Measurements from ENCODE around the gene ZNF787.
"Not testable (repeated sequence)": the region's sequence is repeated elsewhere in the genome, so short reads cannot be mapped to it uniquely, and the experiment has no call there.

ZNF787 gene

DNA sequence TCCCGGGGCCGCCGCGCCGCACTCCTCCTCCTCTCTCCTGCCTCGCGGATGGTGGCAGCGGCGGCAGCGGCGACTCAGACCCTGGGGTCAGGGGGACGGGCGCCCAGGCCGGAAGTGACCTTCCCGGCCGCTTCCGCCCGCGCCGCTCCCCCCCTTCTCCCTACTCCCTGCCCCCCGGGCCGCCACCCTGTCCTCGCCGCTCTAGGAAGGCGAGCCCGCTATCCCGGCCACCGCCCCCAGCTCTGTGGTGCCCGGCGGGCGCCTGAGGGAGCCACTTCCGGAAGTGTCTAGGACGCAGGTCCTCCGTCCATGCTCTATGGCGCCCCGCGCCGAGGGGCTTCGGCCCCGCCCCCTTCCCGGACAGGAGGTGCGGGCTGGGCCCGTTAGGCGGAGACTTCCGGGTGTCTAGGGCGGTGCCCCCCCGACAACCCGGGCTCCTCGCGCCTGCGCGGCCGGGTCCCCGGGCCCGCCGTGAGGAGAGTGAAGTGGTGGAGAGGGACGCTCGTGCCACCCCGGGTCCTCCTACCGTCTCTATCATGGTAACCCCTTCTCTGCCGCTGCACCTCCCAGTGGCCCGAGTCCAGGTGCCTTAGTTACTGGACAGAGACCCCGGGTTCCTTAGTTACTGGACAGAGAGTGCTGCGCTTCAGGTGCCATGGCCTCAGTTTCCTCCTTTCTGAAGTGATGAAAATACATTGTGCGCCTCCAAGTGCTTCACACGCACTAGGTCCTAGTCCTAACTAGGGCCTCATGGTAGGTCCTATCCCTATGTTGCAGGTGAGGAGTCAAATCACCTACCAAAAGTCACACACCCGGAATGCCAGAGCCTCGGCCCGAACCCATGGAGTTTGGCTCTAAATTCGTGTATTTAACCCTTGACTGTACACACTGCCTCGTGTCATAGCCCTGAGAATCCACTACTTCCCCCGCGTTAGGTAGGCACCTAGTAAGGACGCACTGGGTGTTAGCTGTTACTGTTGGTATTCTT, at the start of gene ZNF787:
Gene ZNF787 (minus strand): TSS at position 116 of the 988 bp plus-strand sequence. CDS start 18,078 bp downstream, outside the sequence.
- DNase-seq (ENCODE audit: extremely low read depth in 1 of 2, low read depth in 1 of 2): peak; percentile 95 to 98

DNA sequence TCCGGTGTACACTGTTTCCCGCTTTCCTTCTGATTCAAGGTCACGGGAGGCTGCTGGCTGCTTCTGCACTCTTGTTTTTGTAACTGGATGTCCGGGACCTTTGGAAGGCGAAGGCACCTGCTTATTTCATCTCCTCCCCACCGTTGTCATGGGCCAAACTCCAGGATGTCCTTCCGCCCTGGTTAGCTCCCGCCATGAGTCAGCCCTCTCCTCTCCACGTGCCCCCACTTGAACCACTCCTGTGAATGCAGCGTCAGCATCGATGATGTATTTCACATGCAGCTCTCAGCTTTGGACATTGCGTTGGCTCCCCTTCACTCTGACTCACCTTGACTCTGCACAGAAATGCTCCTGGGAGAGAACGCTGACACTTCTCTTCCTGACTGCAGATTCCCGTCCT, 49.2 kb upstream of the ZNF787 start:
- DNase-seq (ENCODE audit: extremely low read depth in 1 of 2, low read depth in 1 of 2): no peak

DNA sequence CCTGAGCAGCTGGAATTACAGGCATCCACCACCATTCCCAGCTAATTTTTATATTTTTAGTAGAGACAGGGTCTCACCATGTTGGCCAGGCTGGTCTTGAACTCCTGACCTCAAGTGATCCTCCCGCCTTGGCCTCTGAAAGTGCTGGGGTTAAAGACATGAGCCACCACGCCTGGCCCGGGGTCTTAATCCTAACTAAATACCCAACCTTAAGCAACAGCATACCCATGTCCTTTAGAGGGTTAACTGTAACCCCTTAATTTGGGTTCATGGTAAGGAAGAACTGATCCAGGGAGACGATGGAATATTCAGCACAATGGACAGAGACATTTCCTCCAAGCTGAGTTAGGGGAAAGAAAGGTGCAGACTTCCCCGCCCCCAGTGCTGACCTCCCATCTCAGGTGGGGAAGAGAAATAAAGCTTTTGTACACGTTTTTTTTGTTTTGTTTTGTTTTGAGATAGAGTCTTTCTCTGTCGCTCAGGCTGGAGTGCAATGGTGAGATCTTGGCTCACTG, 46.0 kb upstream of the ZNF787 start:
- no peak for DNase-seq (ENCODE audit: extremely low read depth in 1 of 2, low read depth in 1 of 2)

DNA sequence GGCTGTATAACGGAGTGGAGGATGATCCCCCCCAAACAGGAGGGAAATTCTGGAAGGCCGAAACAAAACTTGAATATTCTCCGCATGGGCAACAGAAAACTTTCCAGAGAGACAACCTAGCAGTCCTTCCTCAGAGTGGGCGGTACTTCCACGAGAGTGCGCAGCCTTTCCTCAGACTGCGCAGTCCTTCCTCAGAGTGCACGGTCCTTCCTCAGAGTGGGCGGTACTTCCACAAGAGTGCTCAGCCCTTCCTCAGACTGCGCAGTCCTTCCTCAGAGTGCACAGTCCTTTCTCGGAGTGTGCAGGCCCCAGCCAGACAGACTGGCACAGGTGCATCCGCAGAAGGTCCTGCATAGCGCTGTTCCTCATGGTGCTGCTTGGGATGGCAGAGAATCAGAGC, 42.0 kb upstream of the ZNF787 start:
- no peak for DNase-seq (ENCODE audit: extremely low read depth in 1 of 2, low read depth in 1 of 2)

DNA sequence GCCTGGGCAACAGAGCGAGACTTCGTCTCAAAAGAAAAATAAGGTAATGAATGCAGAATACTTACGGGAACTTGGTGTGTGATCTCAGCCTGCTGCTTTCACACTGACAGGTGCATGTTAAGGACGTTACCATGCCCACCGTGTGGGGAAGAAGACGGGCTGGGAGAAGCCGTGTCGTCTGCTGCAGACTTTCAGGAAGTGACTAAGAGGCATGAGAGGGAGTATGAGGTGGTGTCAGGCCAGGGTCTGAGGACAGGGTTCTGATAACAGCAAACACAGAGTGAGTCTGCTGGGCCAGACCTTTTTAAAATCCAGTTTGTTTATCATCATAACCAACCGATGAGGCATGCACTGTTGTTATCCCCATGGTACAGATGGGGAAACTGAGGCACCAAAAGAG, 41.2 kb upstream of the ZNF787 start:
- DNase-seq (ENCODE audit: extremely low read depth in 1 of 2, low read depth in 1 of 2): peak in 1 of 2 donors; percentile 49

DNA sequence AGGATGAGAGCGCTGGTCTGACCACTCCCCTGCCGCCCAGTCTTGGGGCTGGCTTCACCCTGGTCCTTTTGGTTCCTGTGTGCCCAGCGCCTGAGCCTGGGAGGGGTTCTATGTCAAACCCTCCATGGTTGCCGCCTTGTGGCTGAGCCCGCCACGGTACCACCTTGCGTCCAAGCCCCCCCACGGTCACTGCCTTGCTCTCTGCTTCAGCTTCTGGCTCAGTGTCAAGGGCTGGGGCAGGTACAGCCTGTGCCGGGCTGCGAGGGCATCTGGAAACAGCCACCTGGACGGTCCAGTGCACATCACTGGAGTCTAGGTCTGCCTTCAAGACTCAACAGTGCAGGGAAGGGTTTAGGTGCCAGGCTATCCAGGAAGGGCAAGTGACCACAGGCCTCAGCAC, 40.4 kb upstream of the ZNF787 start:
- DNase-seq (ENCODE audit: extremely low read depth in 1 of 2, low read depth in 1 of 2): no peak

DNA sequence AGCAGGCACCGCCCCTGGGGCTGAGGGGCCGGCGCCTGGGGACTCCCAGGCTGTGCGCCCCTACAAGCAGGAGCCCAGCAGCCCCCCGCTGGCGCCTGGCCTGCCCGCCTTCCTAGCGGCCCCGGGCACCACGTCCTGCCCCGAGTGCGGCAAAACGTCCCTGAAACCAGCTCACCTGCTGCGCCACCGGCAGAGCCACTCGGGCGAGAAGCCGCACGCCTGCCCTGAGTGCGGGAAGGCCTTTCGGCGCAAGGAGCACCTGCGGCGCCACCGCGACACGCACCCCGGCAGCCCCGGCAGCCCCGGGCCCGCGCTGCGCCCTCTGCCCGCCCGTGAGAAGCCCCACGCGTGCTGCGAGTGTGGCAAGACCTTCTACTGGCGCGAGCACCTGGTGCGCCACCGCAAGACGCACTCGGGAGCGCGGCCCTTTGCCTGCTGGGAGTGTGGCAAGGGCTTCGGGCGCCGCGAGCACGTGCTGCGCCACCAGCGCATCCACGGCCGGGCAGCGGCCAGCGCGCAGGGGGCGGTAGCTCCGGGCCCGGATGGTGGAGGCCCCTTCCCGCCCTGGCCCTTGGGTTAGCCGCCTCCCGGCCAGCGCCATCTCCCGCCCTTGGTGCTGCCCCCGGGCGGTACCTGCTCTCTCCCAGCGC, 38.7 kb upstream of the ZNF787 start:
- no peak for DNase-seq (ENCODE audit: extremely low read depth in 1 of 2, low read depth in 1 of 2)

DNA sequence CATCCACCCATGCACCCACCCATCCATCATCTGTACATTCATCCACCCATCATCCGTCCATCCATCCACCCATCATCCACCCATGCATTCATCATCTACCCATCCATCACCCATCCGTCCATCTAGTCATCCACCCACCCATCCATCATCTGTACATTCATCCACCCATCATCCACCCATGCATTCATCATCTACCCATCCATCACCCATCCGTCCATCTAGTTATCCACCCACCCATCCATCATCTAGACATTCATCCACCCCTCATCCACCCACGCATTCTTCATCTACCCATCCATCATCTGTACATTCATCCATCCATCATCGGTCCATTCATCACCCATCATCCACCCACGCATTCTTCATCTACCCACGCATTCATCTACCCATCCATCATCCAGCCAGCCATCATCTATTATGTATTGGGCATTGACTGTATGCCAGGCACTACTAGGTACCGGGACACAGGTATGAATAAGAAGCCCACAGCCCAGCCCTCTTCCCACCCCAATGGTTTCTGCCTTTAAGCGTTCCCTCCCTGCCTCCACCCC, 38.0 kb upstream of the ZNF787 start:
- DNase-seq (ENCODE audit: extremely low read depth in 1 of 2, low read depth in 1 of 2): no peak

DNA sequence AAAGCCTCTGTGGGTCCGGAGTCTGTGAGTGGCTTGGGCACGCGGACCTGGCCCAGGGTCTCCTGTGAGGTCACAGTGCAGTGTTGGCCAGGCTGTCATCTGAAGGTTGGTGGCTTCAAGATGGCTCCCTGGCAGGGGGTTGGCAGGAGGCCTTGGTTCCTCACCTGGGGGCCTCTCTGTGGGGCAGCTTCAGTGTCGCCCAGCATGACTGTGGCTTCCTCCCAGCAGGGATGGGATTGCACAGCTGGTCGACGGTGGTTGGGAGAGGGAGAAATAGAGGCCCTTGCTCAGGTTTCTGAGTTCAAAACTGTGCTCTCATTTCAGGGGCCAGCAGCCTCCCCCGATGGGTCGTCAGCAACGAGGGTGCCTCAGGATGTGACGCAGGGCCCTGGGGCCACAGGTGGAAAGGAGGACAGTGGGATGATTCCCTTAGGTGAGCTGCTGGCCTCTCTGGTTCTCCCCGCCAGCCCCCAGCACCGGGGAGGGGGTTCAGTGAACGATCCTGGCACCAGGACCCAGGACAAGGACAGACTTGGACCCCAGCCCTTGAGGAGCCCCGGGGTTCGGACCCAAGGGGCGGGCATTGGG, 37.2 kb upstream of the ZNF787 start:
- DNase-seq (ENCODE audit: extremely low read depth in 1 of 2, low read depth in 1 of 2): no peak

DNA sequence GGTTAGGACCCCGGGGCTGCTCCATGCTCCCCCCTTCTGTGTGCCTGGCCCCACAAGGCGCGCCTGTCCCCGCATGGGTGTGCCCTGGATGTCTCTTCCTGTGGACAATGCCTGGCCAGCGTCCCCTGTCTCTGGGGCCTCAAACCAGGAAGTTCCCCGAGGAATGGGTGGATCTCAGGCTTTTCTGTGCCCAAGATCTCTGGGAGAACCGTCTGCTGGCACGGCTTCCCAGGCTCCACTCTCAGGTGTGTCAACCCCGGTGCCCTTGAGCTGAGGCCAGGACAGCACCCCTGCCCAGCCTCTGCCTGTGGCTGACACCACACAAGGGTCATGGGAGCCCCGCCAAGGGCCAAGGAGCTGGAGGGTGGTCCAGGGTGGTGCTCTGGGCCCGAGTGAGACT, 35.7 kb upstream of the ZNF787 start:
- no peak for DNase-seq (ENCODE audit: extremely low read depth in 1 of 2, low read depth in 1 of 2)

DNA sequence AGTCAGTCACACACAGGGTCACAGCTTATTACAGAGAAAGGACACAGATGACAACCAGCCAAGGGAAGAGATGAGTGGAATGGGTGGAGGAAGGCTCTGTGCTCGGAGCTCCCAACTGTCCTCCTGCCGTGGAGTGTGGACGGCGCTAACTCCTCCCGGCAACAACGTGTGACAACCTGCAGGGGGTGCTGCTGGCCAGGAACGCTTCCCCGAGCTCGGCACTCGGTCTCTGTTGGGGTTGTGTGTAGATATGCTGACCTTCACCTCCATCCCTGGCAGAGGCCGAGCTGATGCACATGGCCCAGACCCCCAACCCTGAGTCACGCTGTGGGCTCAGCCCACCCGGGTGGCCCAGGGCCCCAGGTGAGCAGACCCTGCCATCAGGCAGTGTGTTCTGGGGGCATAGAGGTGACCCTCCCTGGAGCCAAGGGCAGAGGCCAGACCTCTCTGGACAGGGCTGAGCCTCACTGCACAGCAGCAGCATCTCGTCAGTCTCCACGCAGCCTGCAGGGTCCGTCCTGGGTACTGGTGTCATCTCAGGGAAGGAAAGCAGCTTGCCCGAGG, 34.1 kb upstream of the ZNF787 start:
- DNase-seq (ENCODE audit: extremely low read depth in 1 of 2, low read depth in 1 of 2): no peak

DNA sequence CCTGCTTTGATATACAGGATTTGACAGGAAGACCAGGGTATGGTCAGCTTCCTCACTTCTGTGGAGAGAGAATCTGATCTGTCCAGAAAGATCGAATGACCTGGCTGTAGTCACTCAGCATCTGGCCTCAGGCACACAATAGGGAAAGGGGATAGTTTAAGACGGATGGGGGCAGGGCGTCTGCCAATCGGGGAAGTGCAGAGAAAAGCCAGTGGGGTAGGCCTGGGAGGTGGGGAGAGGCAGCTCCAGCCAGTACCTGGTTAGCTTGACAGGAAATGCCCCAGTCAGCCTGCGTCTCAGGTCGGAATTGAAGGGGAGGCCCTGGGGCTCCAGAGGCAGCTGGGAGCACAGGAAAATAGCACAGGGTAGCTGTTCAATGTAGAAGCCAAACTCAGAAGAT, 32.4 kb upstream of the ZNF787 start:
- DNase-seq (ENCODE audit: extremely low read depth in 1 of 2, low read depth in 1 of 2): no peak

DNA sequence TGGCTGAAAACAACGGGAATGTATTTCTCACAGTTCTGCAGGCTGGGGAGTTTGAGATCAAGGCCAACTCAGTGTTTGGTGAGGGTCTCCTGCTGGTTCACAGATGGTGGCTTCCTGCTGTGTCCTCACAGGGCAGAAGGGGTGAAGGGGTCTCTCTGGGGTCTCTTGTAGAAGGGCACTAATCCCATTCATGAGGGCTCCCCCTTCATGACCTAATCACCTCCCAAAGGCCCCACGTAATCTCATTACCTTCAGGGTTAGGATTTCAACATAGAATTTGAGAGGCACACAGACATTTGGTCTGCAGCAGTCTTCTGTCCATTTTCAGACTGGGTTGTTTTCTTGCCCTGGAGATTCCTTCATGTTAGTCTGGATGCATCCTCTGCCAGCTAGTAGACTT, 31.5 kb upstream of the ZNF787 start:
- no peak for DNase-seq (ENCODE audit: extremely low read depth in 1 of 2, low read depth in 1 of 2)

DNA sequence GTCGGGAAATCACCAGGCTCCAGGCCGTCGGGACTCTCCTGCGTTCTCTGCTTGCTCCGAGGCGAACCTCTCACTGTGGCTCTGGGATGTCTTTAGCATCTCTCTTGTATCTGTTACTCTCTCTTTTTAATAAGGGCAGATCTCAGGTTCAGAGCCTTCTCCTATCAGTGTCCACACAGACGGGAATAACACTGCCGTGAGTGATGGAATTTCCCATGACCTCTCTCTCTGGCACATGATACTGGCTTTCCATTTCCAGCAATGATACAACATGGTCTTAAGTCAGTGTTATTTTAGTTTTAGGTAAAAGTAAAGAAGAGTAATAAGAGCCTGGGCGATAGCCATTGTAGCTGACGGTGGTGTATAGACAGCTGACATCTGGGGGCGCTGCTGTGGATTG, 29.3 kb upstream of the ZNF787 start:
- DNase-seq (ENCODE audit: extremely low read depth in 1 of 2, low read depth in 1 of 2): no peak

DNA sequence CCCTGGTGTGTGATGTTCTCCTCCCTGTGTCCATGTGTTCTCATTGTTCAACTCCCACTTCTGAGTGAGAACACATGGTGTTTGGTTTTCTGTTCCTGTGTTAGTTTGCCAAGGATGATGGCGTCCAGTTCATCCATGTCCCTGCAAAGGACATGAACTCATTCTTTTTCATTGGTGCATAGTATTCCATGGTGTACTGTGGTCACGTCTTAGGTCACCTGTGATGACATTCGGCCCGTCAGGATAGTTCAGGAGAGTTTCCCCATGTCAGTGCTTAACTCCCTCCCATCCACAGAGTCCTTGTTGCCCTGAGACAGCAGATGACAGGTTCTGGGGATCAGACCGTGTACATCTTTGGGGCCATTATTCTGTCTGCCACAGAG, 28.6 kb upstream of the ZNF787 start:
- DNase-seq (ENCODE audit: extremely low read depth in 1 of 2, low read depth in 1 of 2): no peak

DNA sequence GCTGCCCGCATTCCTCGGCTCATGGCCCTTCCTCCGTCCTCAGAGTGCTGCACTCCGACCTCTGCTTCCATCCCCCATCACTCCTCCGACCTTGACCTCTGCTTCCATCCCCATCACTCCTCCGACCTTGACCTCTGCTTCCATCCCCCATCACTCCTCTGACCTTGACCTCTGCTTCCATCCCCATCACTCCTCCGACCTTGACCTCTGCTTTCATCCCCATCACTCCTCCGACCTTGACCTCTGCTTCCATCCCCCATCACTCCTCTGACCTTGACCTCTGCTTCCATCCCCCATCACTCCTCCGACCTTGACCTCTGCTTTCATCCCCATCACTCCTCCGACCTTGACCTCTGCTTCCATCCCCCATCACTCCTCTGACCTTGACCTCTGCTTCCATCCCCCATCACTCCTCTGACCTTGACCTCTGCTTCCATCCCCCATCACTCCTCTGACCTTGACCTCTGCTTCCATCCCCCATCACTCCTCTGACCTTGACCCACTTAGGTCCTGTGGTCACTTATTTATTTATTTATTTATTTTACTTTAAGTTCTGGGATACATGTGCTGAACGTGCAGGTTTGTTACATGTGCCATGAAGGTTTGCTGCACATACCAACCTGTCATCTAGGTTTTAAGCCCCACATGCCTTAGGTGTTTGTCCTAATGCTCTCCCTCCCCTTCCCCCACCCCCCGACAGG, 28.0 kb upstream of the ZNF787 start:
- not testable (repeated sequence) for DNase-seq (ENCODE audit: extremely low read depth in 1 of 2, low read depth in 1 of 2)

DNA sequence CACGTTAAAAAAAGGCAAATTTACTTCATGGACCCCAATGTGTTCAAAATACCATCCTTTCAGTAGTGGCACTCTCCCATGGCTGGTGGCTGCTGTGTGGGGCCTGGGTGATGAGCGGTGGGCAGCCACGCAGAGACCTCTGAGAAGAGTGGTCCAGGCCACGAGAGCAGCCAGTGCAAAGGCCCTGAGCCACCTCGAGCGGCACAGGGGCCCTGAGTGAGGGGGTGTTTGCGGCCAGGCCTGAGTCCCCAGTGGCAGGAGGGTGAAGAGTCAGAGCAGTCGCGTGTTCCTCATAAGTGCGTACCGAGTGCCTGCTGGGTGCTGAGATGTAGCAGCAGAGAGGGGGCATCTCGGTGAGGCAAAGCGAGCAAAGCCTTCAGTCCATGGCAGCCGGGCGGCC, 27.0 kb upstream of the ZNF787 start:
- no peak for DNase-seq (ENCODE audit: extremely low read depth in 1 of 2, low read depth in 1 of 2)

DNA sequence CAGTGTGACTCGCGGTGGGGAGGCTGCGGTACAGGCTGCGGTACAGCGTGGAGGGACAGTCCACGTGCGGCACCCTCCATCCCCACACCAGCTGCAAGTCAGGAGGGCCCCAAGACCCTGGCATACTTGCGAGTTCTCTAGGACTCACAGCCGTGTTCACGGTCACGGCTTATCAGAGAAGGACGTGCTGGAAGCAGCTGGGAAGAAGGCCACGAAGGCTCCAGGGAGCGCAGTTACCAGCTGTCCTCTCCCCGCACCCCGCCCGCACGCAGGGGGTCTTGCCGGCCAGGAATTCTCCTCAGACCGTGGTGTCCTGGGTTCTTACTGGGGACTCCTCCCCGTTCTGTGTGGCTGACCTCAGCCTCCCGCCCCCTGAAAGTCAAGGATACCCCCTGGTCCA, 26.2 kb upstream of the ZNF787 start:
- DNase-seq (ENCODE audit: extremely low read depth in 1 of 2, low read depth in 1 of 2): no peak

DNA sequence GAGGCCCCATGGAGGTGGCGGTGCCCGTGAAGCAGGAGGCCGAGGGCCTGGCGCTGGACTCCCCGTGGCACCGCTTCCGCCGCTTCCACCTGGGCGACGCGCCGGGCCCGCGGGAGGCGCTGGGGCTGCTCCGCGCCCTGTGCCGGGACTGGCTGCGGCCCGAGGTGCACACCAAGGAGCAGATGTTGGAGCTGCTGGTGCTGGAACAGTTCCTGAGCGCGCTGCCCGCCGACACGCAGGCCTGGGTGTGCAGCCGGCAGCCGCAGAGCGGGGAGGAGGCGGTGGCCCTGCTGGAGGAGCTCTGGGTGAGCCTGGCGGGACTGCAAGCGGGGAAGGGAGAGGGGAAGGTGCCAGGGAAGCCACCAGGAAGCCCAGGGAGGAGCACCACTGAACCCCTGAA, 25.8 kb upstream of the ZNF787 start:
- no peak for DNase-seq (ENCODE audit: extremely low read depth in 1 of 2, low read depth in 1 of 2)

DNA sequence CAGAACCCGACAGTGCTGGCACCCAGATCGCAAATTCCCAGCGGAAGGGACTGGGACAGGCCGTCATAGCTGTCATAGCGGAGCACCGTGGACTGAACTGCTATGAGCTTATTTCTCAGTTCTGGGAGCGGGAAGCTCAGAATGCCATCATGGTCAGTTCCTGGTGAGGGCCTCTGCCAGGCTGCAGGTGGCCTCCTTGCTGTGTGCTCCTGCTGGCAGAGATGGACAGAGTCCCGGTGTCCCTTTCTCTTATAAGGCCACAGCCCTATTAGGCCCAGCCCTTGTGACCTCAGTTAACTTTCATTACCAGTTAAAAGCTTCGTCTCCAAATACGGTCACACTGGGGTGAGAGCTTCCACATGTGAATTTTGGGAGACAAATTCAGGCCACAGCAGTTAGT, 24.6 kb upstream of the ZNF787 start:
- DNase-seq (ENCODE audit: extremely low read depth in 1 of 2, low read depth in 1 of 2): no peak
